H54 (cell line): ENCODE results near the gene HDAC10.

Source experiments
- DNase-seq: peaks from one replicate; pipeline ENCODE4 v3.0.0; 2011; ENCODE audit warnings: low spot score, mixed read lengths; ENCODE audit not compliant: insufficient read length
- FAIRE-seq: peaks from 3 replicates; lab custom pipeline; 2011; peaks lifted over from hg19 to GRCh38; lab: Jason Lieb, UNC
- POLR2A ChIP-seq: IDR thresholded peaks from 2 replicates; pipeline ENCODE4 v1.6.1; 2011; ENCODE audit warnings: low read depth, mild to moderate bottlenecking, low read length

Gene HDAC10

DNA sequence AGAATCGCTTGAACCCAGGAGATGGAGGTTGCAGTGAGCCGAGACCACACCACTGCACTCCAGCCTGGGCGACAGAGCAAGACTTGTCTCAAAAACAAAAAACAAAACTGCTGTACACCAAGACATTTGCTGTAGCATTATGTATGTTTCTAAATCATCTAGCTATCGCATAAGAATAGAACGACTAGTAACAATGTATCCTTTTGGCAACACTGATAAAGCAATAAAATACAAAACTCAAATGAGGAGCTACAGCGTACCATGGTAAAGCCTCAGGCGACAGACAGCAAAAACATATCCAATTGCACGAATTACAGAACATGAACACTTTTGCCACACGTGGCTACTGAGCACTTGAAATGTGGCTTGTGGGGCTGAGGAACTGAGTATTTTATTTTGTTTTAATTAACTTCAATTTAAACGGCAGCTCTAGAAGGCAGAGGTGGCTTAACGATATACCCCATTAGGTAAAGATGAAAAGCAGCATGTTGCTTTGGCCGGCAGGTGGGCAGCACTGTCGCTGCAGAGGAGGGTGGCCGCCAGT lies 8.6 kb downstream of the HDAC10 start:
- no peak for FAIRE-seq
- no peak for DNase-seq
- TF ChIP-seq POLR2A = no peak

DNA sequence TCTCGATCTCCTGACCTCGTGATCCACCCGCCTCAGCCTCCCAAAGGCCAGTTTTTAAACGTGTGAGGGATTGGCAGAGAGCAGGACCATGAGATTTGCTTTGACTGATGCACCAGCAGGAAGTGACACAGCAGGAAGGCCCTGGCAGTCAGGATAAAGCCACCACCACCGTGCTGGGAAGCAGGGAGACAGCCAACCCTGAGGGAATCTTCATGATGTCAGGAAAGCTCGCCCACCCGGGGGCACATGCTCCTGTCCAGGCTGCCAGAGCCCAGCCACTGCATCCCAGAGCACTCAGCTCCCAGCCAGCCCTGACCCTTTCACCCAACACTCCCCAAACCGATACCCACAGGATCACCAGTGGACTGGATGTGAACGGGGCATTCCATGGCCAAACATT lies 12.3 kb downstream of the HDAC10 start:
- TF ChIP-seq POLR2A = no peak
- DNase-seq (no peak), FAIRE-seq (no peak)

DNA sequence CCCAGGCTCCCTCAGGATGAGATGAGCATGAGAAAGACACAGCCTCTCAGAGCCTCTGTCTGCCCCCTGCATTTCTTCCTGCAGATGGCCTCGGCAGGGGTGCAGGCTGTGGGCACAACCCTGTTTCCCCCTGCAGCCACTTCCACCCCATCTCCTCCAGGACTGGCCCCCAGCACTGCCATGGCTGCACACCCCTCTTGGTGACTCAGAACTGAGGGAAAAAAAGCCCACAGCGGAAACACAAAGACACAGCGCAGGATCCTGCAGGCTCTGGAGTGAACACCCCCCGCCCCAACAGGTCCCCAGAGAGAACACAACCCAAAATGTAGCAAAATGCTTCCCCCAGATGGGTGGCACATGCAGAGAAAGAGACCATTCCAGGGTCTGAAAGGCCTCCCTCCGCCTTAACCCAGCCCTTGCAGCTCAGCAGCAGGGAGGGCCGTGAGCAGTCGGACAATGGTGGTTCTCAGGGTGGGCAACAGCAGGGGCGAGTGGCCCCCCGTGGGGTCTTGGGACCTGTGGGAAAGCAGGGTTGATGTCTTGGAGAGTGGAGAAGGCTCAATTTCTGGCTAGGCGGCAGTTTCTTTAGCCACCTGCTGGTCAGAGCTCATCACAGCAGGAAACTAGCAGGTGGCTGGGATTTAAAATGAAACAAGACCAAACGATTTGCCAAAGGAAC lies 14.2 kb downstream of the HDAC10 start:
- no peak for TF ChIP-seq POLR2A
- DNase-seq = no peak
- FAIRE-seq = no peak

DNA sequence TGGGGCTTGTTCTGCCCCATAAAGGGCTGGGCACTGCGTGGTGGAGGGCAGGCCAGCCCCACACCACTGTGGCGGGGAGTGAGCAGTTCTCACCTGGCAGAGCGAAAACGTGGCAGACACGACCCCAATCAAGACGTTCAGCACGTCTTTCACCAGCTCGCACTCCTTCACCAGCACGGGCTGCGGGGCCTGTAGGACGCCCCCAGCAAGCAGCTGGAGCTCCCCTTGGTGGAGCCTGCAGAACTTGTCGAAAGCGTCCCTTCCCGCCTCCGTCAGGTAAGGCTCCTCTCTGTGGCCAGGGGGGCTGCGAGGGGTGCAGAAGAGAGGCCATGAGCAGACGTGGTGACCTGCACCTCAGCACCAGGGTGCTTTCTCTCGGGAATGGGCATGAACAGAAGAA lies 17.8 kb downstream of the HDAC10 start:
- FAIRE-seq (no peak), DNase-seq (no peak)
- TF ChIP-seq POLR2A = no peak

DNA sequence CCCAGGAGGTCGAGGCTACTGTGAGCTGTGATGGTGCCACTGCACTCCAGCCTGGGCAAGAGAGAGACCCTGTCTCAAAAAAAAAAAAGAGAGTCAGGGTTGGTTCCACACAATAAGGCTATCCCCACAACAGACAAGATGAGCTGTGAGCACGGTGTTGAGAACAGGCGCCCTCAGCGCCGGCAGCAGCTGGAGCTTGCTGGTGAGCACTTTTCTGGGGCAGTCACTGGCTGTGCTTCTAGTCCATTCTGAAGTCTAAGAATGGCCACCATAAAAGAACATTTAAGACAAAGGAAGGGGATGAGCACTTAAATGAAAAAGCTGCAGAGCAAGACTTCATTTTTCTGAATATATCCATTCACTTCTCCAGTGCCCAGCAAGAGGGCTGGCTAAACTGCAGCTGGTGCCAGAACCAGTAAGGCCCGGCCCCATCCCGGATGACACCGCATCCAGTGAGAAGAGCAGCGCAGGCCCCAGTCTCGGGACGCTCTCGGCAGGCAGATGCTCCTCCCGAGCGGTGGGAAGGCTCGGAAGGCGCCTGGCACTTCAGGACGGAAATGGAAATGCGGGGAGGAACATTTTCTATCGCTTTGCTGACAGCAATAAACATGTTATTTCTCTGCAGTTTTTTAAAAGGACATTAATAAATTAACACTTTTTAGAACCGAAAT lies 18.4 kb downstream of the HDAC10 start:
- no peak for TF ChIP-seq POLR2A
- DNase-seq (no peak), FAIRE-seq (no peak)

DNA sequence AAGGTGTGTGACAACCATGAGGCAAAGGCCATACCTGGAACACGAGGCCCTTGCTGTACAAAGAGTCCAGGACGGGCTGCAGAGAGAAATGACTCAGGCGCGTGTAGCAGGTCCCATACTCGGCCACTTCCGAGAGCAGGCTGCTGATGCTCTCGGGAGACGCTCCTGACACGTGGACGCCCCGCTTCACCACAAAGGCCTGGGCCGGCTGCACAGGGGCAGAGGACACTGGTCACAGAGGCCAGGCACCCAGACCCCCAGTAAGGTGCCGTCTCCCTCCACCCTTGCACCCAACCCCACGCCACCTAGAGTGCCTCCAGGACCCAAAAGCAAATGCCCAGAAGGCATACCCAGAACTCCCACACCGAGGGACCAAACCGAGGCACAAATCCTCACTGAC lies 21.7 kb downstream of the HDAC10 start:
- DNase-seq (no peak), FAIRE-seq (no peak)
- no peak for TF ChIP-seq POLR2A

DNA sequence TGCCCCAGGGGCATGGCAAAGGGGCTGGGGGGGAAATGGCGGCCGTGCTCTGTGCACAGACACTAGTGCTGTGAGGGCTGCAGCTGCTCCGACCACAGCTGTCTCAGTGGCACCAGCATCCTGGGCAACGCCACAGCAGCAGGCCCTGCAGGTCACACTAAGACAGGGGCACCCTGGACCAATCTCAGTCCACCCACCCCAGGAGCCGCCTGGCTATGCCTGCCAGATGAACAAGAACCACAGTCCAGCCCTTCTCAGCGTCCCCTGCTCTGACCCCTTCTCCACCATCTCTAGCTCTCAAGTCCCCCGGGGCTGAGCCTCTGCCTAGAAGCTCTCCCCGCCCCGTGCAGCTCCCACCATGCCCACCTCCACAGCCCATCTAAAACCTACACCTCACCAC lies 22.7 kb downstream of the HDAC10 start:
- TF ChIP-seq POLR2A = no peak
- no peak for FAIRE-seq
- DNase-seq = no peak

DNA sequence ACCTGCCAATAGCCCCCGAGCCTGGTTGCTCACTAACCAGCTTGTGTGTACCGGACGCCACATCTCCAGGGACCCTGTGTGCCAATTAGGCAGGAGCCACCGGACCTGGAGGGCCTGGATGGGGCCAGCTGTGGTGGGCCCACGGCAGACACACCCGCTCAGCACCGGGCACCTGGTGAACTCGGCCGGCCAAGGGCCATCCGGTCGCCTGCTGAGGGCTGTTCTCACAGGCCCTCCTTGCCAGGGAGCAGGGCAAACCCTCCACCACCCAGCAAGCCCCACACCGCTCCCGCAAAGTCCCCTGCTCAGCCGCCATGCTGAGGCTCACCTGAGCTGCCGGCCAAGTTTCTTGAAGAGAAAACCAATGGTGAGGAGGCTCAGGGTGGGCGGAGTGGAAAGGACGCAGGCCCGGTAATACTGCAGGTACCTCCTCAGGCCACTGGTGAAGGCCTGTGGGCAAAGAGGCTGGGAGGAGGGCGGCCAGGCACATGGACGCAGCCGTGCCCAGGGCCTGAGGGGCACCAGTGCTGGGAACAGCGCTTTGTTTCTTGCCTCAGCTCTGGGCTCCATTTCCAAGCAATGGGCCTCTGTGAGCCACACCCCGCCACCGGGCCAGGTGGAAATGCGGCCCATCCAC lies 23.4 kb downstream of the HDAC10 start:
- DNase-seq = no peak
- no peak for FAIRE-seq
- no peak for TF ChIP-seq POLR2A

DNA sequence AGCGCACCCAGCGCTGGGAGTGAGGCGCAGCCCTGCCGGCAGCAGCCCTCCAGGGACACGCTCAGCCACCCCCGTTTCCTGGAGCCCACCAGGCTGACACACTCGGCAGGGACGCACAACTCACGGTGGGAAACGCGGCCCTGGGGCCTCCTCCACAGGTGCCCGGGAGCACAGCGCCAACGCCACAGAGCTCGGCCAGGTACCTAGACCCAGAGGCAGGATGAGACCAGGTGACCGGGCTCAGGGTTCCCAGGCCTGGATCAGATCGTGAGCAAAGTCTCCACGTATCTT lies 24.2 kb downstream of the HDAC10 start:
- no peak for TF ChIP-seq POLR2A
- no peak for DNase-seq
- FAIRE-seq = no peak

DNA sequence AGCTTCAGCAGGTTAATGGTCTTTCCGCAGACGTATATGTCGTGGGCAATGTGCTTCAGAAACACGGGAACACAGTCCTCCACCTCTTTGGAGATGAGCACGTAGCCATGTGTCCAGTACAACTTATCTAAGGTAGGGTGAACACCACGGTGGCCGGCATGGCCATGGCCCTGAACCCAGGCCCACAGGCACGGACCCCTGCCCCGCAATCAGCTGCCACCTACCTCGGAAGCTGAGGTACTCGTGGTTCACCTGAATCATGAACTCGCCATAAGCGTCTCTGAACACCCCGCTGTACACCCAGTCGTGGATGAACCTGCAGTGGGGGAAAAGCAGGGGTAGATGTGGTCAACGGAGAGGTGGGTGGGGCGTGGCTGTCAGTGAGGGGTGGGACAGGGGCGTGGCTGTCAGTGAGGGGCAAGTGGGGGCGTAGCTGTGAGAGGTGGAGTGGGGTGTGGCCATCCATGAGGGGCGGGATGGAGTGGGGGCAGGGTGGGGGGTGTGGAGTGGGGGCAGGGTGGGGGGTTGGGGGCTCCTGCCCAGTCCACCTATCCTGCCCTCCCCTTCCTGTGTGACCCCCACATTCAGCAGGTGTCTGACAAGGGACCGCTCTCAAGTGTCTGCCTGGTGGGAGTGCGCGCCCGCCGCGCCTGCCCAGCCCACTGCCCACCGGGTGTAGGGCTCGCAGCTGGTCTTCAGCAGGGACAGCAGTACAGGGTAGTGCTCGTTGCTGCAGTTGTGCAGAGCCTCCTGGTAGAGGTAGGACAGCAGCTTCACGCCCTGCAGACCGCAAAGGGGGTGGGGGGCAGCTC lies 24.8 kb downstream of the HDAC10 start:
- FAIRE-seq (no peak), DNase-seq (no peak)
- no peak for TF ChIP-seq POLR2A

DNA sequence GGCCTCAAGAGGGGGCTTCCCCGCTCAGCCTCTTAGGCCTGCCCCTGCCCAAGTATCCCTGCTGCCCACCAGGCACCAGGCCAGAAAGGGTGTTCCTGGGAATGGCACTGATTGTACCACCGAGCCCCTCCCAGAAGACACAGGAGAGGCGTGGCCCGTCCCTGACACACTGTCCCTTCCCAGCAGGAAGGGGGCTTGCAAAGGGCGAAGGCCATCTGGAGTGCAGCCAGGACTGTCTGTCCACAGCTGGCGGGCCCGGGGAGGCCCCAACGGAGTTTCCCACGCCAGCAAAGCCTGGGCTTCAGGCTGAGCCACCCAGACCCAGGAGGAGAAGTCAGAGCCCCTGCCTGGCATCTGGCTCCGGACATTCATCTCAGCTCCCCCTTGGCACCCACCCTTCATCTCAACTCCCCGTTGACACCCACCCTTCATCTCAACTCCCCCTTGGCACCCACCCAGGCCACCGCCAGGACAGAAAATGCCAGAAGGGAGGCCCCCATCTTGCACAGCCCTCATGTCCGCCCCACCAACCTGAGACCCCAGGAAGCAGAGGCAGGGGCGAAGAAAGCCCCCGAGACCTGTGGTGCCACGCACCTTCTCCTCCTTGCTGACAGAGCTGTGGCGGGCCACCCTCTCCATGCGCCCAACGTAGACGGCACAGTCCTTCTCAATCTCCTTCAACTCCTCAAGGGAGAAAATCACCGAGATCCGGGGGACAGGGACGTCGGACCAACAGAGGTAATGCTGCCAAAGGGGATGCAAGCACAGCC lies 25.7 kb downstream of the HDAC10 start:
- DNase-seq (no peak), FAIRE-seq (no peak)
- no peak for TF ChIP-seq POLR2A

DNA sequence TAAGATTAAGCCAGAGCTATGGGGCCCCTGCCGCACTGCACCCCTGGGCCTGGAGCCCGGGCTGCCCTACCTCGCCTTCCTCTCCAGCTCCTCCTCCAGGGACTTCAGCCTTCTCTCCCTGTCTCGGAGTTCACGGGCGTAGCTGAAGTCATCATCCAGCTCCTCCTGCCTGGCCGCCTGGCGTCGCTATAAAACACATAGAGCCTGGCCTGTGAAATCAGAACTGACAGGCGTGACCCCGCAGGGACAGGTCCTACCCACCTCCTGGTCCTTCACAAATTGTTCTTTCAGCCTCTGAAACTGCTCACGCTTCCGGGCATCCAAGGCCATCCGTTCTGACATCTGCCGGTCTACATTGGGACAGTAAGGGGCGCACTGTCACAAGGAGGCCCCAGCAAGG lies 27.0 kb downstream of the HDAC10 start:
- DNase-seq = no peak
- TF ChIP-seq POLR2A = no peak
- no peak for FAIRE-seq

DNA sequence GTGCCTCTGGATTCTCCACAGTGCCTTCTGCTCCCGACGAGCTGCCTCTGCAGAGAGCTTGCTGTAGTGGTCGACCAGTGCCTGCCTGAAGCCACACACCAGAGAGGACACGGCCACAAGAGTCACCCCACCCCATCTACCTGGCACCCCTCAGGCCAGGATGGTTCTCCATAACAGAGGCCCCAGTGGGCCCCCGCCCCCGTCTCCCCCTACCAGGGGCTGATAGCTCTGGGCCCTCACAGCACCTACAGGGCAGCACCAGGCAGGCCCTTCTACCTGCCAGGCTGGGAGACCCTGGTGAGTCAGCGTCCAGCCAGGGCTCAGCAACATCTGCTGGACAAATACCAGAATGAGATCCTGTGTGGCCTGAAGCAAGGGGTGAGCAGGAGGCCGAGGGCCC lies 28.6 kb downstream of the HDAC10 start:
- TF ChIP-seq POLR2A = no peak
- no peak for FAIRE-seq
- no peak for DNase-seq
